Left renal cortex interstitium (tissue), 4 donors: ENCODE results near the gene FAM131B. TPM values are rescaled to one million over a fixed set of nuclear protein-coding genes. Genes with fewer than 3 reads are reported as not detected.
"Not testable (repeated sequence)": the region's sequence is repeated elsewhere in the genome, so short reads cannot be mapped to it uniquely, and the experiment has no call there.

Experiments used
- DNase-seq, 4 donors: peaks; one replicate each; pipeline ENCODE4 v3.0.0-alpha.2; 2013; ENCODE audit warnings: low read depth in 4 of 4, low spot score in 2 of 4, missing footprints in 1 of 4
- polyA plus RNA-seq, 4 donors: library from polyadenylated mRNA; unstranded; fragments of 120-200 nt; gene quantifications; one replicate each; pipeline ENCODE4 v1.2.1, GENCODE V29; 2013; ENCODE audit not compliant: insufficient read length in 4 of 4

Gene FAM131B
- polyA plus RNA-seq, 4 donors, result 2.2 to 2.7 (median 2.4) TPM

DNA sequence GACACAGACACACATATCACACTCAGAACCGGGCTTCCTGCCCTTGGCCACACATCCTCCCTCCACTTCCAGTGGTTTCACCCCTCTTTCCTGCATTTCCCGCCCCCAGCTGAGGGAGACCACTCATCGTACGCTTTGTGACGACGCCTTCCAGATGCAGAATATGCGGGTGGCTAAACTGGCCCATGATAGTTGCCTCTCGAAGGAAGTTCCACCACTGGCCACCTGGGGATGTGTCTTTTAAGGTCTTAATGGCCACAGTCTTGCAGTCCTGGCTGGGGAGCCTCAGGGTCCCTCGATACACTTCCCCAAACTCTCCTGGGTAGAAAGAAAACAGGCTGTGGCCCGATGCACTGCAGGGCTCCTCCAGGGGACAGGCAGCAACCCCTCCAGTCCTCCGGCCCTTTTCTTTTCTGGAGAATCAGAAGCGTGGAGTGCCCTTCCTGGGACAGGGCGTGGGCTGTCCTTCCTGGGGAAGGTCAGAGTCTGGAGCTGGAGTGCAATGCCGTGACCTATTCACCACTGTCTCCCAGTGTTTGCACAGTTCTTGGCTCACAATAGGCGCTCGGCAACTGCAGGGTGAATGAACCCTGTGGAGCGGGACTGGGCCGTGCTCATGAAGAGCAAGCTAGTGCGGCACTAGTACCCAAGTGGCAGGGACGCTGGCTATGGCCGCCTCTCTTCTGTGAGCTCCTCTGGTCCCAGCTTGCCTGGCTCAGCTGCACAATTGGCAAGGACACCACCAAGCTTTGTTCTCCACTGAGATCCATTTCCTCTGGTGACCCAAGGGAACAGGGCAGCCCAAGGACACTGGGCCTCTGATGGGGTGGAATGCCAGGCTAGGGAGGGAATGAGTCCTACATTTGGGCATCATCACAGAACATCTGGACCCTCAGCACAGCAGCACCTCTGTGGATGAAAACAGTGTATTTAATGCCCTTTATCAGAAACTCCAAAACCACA lies 33.0 kb upstream of the FAM131B start:
- no peak for DNase-seq

DNA sequence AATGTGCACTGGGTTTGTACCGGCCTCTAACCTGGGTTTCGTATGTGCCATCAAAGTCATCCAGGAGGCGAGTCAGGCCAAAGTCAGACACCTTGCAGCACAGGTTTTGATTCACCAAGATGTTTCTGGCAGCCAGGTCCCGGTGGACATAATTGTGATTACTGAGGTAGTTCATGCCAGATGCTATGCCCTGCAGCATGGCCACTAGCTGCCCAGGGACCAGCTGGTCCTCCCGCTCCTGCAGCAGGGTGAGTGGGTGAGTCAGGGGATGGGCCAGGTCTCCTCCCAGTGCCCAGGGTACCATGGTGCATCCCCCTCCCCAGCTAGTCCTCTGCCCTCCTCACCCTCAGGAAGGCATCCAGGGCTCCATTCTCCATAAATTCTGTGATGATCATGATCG lies 32.3 kb upstream of the FAM131B start:
- DNase-seq, result no peak

- DNase-seq, result no peak
These were observed 31.6 kb upstream of the FAM131B start for GRCh38 chr7:143394068-143394467.

DNA sequence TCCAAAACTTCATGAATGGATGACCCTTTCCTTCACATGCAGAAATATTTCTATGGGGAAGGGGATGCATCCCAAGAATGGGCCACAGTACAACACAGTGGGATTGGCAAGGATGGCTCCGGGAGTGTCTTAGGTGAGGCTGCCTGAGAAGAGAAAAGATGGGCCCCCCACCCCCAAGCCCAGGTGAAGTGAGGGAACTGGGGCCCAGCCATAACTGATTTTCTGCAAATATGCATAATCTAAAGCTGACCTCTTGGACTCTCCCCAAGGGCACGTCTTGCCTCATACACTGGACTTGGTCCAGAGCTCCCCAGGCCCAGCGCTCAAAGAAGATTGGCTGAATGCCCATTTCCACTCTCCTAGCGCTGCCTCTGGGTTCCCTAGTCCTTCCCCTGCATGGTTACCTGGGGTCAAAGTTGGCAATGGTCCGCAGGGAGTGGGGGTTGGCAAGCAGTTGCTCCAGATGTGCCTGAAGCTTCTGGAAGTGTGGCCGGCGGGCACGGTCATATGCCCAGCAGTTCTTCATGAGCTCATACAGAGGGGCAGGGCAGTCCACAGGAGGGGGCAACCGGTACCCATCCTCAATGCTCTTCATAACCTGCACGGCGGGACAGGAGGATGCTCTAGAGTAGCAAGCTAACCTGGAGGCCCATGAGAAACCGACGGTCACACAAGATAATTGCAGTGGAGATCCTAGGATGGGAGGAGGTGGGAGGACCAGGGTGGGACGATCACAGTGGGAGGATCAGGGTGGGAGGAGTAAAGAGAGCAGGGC lies 30.9 kb upstream of the FAM131B start:
- no peak for DNase-seq

GRCh38 chr7:143392875-143393266 lies 30.4 kb upstream of the FAM131B start:
- DNase-seq, result no peak

GRCh38 chr7:143392427-143392826 lies 29.9 kb upstream of the FAM131B start:
- DNase-seq, result not testable (repeated sequence)

GRCh38 chr7:143391462-143392404 lies 29.2 kb upstream of the FAM131B start:
- DNase-seq, result no peak

DNA sequence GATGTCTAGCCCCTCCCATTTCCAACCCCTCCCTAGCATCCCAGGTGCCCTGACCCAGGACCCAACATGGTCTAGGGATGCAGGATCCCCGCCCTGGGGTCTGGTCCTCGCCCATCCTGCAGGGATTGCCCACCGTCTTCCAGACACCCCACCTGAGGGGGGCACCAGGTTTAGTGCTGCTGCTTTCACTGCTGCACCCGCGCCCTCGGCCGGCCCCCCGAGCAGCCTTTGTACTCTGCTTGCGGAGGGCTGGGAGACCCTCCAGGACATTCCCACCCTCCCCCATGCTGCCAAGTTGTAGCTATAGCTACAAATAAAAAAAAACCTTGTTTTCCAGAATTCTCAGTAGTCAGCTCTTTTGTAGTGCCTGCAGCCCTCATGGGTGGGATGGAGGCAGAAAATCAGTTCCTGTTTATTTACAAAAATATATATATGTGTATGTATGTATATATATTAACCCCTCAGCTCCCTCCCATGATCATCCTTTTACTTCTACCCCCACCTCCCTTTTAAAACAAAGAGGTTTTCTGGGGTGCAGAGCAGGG lies 28.3 kb upstream of the FAM131B start:
- DNase-seq, result no peak

- no peak for DNase-seq
These were observed 27.7 kb upstream of the FAM131B start for GRCh38 chr7:143390104-143390772.

DNA sequence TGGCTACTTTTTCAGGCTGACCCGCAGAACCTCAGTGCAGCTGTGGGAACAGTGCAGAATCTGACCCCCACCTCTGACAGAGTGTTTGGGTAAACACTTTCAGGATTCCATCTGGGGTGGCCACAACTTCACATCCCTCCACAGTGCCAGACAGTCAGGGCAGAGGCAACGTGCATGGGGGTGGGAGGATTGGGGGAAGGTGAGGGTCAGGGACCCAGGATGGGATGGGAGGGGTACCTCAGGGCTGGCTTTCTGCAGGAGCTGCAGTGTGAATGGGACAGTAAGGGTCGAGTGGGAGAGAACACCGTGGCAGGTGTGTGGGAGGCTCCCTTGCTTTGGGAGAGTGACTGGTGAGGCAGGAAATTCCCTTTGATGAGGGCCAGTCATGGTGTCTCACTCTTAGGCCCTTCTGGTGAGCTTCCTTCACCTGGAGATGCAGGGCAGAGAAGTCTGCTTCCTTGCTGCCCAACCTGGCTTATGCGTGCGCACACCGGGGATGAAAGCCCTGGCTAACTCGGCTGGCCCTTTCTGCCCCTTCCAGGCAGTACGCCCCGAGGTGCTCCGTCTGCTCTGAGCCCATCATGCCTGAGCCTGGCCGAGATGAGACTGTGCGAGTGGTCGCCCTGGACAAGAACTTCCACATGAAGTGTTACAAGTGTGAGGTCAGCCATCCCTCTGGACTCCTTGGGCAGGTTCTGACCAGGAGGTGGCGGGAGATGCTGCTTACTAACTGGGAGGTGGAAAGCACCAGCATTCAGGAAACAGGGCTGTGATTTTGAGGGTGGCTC lies 27.0 kb upstream of the FAM131B start:
- DNase-seq, result no peak

DNA sequence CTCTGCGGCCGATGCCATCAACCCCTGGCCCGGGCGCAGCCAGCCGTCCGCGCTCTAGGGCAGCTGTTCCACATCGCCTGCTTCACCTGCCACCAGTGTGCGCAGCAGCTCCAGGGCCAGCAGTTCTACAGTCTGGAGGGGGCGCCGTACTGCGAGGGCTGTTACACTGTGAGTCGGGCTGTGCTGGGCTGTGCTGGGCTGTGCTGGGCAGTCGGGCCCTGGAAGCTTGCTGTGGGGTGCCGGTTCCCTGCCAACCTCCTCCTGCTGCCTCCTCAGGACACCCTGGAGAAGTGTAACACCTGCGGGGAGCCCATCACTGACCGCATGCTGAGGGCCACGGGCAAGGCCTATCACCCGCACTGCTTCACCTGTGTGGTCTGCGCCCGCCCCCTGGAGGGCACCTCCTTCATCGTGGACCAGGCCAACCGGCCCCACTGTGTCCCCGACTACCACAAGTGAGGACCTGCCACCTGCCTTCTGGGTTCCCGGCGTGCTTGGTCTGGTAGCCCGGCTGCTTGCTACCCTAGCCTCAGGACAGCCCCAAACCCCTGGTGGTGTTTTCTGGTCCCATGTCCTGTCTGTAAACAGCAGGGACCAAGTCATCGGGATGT lies 26.1 kb upstream of the FAM131B start:
- DNase-seq, result no peak

DNA sequence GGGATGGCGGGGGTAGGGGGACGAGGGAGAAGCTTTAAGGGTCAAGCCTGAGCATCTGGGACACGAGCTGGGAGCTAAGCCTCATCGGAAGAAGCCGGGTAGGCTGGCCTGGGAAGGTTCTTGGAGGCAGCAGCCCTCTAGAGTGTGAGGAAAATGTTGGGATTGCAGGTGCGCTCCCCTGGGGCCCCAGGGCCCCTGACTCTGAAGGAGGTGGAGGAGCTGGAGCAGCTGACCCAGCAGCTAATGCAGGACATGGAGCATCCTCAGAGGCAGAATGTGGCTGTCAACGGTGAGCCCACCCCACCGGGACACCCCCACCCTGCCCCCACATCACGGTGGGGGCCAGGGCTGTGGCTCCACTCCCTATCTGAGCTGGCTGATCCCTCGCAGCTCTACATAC lies 25.5 kb upstream of the FAM131B start:
- no peak for DNase-seq

- no peak for DNase-seq
These were observed 24.9 kb upstream of the FAM131B start for GRCh38 chr7:143387156-143387975.

DNA sequence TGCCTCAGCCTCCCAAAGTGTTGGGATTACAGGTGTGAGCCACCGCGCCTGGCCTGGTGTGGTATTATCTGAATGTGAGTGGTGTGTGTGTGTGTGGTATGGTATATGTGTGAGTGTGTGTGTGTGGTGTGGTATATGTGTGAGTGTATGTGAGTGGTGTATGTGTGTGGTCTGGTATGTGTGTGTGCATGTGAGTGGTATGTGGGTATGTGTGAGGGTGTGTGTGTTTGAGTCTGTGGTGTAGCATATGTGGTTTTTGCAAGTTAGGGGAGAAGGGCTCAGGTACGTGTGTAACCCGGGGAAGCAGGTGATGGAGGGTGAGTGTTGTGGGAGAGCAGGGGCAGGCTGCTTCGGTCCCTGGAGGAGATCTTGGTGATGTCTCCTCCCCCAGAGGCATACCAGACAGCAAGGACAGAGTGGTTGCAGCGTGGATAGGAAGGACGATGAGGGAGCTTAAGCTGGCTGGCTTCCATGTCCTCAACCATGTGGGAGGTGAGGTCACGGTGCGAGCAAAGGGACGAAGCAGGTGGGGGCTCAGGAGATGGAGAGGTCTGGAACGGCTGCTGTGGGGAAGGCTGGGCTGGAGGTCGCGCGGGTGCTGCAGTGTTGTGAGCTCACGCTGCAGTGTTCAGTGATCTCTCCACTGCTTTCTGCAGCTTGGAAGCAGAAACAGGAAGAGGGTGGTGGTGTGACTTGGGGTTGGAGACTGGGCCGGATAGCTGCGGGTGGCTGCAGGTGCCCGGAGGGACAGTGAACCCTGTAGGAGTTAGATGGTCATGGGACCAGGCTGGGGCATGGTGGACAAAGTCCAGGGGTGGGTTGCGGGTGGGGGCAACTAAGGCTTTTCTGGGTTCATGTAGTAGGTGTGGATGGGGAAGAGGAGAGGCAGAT lies 23.6 kb upstream of the FAM131B start:
- DNase-seq, result no peak

DNA sequence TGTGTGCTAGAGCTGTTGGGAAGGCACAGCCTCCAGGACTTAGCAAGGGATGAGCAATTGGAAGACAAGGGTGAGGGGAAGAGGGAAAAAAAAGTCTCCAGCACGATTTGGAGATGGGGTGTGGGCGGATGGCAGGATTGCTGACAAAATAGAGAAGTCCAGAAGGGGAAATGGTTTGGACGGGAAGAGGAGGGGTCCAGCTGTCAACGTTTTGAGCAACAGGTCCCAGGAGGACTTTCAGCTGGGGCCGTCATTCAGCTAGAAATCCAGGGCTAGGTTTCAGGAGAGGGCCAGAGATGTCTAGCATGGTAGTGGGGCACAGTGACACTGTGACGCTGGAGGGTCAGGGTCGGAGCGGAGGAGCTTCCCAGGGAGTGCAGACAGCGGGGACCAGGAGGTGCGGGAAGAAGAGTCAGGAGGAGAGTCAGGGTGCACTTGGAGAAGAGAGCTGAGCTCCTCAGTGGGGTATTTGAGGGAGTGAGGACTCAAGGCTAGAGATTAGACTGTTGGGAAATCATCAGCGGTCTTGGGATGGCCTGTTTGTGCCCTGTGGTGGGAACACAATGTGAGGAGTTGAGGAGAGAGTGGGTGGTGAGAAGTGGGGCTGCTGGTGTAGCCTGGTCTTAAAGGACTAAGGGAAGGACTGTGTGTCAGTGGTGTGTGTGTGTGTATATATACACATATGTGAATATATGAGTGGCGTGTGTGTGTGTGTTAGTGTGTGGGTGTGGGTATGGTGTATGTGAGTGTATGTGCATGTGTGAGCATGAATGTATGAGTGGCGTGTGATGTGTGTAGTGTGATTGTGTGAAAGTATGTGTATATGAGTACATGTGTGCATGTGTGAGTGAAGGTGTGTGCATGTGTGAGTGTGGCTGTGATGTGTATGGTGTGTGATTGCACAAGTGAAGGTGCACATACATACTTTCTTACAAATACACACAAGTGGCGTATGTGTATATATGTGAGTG lies 22.4 kb upstream of the FAM131B start:
- DNase-seq, result no peak

- no peak for DNase-seq
These were observed 21.6 kb upstream of the FAM131B start for GRCh38 chr7:143384148-143384547.
